ENCODE results near the gene R3HDM2.

Gene R3HDM2

DNA sequence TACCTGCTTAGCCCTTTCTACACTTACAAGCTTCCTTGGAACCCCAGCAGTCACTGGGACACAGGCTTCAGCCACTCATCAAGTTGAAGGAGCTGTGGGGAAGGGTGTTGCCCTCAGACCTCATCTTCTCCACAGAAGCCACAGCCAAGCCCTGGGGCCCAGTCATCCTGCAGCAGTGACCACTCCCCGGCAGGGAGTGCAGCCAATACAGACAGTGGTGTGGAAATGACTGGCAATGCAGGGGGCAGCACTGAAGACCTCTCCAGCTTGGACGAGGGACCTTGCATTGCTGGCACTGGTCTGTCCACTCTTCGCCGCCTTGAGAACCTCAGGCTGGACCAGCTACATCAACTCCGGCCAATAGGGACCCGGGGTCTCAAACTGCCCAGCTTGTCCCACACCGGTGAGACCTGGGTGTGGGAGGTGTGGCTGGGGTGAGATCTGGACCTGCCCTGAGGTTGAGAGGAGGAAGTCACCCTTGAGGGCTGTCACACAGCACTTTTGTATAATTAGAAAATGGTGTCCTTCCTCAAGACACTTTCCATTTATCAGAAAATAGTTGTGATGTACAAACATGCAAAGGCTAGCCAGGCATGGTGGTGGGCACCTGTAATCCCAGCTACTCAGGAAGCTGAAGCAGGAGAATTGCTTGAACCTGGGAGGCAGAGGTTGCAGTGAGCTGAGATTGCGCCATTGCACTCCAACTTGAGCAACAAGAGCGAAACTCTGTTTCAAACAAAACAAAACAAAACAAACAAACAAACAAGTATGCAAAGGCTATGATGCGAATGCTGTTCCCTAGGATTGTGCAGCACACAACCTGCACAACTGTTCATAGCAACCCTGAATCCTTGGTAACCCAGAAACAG, 38.7 kb upstream of the R3HDM2 start:
- Histone ChIP-seq H3K27ac (no peak overlapping the region), H3K4me3 (no peak overlapping the region)

DNA sequence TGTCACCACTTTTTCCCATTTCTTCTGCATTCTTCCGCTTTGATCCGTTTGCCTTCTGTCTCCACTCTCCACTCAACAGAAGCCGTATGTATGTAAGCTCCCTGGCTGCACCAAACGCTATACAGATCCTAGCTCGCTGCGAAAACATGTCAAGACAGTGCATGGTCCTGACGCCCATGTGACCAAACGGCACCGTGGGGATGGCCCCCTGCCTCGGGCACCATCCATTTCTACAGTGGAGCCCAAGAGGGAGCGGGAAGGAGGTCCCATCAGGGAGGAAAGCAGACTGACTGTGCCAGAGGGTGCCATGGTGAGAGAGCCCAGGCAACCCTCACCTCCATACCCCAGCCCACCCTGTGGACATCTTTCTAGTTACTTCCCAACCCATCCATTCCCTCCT, 37.1 kb upstream of the R3HDM2 start:
- H3K27ac ChIP-seq, result no peak overlapping the region
- H3K4me3 ChIP-seq, result no peak overlapping the region

DNA sequence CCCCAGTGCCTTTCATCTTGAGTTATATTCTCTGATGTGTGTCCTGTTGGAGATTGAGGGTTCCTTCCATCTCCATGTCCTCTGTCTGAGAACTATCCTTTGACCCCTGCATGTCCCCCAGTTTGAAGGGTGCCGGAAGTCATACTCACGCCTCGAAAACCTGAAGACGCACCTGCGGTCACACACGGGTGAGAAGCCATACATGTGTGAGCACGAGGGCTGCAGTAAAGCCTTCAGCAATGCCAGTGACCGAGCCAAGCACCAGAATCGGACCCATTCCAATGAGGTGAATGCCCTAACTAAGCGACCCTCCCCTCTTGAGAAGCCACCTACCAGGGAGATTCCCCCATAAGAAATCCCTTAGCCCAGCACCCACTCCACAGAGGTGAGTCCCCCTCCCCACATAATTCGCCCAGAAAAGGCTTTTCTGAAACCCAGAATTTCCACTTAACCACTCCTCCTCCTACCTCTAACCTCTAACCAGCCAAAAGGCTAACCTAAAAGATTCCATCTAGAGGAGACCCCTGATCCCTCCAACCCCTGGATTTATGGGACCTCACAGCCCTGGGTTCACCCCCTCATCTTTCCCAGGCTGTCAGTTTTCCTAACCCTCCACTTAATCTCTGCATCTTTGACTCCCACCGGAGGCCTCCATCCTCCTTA, 36.5 kb upstream of the R3HDM2 start:
- Histone ChIP-seq H3K4me3 (no peak overlapping the region), H3K27ac (no peak overlapping the region)

DNA sequence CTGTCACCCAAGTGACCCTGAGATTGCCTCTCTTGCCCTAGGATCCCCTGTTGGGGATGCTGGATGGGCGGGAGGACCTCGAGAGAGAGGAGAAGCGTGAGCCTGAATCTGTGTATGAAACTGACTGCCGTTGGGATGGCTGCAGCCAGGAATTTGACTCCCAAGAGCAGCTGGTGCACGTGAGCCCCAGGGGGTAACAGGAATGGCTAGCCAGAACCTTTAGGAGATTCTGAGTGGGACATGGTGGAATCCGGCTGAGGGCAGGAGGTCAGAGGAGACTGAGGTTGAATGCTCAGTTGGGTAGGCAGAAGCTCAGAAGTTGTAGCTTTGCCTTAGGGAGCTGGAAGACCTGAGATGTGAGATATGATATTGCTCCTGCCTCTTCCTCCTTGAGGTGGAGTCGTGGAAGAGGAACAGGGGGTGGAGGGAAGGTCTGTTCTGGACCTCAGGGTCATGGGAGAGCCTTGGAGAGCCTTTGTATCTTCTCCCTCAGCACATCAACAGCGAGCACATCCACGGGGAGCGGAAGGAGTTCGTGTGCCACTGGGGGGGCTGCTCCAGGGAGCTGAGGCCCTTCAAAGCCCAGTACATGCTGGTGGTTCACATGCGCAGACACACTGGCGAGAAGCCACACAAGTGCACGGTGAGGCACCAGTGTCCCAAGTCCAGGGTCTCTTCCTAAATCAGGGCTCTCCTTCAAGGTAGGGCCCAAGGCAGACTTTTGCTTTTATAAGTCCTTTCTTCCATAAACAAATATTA, 35.1 kb upstream of the R3HDM2 start:
- no peak overlapping the region for H3K27ac ChIP-seq
- H3K4me3 ChIP-seq, result no peak overlapping the region

DNA sequence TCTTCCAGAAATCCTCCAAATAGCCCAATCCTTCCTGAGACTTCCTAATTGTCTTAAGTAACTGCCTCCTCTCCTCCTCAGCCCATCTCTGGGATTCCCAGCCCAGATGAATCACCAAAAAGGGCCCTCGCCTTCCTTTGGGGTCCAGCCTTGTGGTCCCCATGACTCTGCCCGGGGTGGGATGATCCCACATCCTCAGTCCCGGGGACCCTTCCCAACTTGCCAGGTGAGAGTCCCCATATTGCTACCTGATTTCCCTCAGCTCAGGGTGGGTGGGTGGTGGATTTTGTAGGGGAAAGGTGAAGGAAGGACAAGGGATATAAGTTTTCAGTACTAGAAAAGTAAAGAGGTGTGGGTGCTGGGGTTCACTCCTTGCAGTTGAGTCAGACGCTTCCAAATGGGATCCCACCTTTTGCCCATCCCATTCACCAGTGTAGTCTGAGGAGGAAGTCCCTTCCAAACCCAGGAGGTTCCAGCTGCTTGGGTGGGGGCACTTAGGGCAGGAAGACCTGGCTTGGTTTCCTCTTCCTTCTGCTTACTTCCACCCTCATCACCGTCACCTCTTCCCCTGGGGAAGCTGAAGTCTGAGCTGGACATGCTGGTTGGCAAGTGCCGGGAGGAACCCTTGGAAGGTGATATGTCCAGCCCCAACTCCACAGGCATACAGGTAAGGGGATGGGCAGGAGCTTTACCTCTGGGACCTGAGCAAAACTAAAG, 34.3 kb upstream of the R3HDM2 start:
- H3K27ac ChIP-seq, result no peak overlapping the region
- no peak overlapping the region for H3K4me3 ChIP-seq

DNA sequence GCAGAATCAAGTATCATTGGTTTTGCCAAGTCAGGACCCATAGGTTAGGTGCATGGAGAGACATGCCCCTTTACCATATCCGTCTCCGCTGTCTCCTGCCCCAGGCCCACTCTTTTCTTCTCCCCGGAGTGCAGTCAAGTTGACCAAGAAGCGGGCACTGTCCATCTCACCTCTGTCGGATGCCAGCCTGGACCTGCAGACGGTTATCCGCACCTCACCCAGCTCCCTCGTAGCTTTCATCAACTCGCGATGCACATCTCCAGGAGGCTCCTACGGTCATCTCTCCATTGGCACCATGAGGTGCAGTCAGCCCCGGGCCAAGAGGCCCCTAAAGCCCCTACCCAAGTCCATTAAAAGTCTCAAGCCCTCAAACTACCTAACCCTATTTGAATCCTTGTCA, 33.7 kb upstream of the R3HDM2 start:
- no peak overlapping the region for H3K4me3 ChIP-seq
- H3K27ac ChIP-seq, result no peak overlapping the region

DNA sequence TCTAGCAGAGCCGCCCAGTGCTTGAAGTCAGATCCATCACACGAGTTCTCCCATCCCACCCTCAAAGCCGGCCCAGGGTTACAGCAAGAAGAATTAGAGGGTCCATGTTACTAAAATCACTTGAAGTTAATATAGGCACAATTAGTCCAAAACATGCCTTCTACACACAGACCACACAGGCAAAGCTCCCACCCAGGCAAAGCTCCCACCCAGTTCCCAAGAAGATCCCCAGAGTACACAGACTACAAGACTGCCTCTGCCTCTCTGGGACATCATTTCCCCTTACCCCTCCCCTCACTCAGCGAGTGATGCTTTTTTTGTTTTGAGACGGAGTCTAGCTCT, 32.0 kb upstream of the R3HDM2 start:
- peak overlapping the region in 3 of 21 experiments; percentile 42 to 92 (median 73) for H3K27ac ChIP-seq
- peak overlapping the region in 3 of 7 experiments; percentile 49 to 59 (median 58) for H3K4me3 ChIP-seq

DNA sequence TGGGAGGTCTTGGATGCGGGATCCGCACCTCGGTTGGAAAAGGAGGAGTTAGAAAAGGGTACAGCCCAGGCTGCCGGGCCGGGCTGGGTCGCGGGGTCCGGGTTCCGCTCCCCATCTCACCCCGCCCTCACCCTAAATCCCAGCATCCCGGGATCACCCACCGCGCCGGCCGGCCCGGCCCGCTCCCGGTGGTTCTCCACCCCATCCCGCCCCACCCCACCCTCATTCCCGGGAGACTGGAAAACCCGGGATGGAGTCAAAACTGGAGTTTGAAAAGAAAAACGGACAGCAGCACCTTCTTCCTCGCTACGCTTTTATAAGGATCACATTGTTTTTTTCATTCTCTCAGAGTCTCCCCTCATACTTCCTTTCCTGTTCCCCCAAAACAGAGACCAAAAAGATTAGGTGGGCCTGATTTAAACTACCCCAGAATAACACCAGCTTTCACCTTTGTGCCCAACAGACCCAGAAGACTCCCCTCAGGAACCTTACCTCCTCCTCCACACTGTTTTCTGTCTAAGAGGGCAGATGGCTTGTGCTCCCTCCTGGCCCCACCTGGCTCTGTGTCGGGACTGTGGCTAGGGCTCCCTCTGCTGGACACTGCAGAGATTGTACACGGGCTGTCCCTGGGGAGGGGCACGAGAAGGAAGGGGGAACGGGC, 31.5 kb upstream of the R3HDM2 start:
- Histone ChIP-seq H3K4me3 (peak overlapping the region; percentile 46 to 60 (median 49)), H3K27ac (peak overlapping the region in 18 of 21 experiments; percentile 11 to 92 (median 42))

DNA sequence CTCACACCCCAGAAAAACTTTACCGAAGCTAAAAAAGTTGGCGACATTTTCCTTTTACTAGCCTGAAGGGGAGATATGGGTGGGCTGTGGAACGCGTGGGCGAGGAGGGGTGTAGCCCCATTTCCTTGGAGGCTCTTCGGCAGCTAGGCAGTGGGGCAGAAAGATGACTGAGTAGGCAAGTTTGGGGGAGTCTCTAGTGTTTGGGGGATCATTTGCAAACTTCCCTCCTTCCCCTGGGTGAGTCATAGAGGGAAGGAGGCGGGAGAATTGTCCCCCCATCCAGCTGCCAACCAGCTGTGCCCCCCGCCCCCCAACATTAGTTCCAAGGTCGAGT, 31.0 kb upstream of the R3HDM2 start:
- Histone ChIP-seq H3K4me3 (peak overlapping the region; percentile 46 to 60 (median 49)), H3K27ac (peak overlapping the region in 18 of 21 experiments; percentile 11 to 92 (median 42))

DNA sequence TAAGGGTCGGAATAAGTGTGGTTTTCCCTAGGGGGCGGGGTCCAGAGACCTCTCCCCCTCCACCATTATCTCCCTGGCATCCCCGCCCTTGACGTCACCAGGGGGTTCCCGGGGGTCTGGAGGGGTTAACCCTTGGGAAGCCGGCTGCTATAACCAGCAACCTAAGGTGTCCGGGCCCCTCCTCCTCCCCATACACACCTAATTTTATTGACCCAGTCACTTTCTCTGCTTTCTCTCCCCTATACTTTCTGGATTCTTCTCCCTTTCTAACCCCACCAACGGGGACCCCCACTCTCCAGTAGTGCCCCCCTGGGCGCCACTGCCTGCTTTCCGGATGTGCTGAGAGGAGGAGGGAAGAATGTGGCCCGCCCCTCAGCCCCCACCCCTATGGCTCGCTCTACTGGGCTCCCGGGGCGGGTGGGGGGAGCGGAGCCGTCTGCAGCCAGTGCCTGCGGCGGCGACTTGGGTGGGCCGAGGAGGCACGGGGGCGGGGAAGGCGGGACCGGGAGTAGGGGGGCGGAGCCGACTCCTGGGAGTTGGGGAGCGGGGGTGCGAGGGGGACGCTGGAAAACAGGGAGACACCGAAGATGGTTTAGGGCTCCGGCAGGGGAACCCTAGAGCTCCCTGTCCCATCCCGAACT, 30.6 kb upstream of the R3HDM2 start:
- Histone ChIP-seq H3K27ac (peak overlapping the region in 16 of 21 experiments; percentile 14 to 92 (median 46)), H3K4me3 (peak overlapping the region; percentile 46 to 60 (median 49))

DNA sequence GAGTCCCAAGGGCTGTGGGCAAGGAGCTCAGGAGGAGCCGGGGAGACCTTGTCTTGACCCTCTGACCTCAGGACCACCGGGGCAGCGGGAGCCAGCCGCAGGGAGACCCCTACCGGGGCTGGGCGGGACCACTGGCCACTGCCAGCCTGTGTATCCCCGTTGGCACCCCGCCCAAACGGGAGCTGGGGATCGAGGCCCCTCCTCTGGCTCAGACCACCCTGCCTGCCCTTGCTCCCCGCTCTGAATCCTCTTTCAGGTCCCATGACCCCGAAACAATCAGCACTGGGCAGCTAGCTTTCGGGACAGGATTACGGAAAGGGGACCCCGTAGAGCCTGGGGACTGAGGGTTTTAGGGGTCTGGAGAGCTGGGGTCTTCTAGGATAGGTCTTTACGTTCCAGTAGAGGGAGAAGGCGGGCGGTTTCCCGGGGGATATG, 30.0 kb upstream of the R3HDM2 start:
- Histone ChIP-seq H3K27ac (peak overlapping the region in 9 of 21 experiments; percentile 2 to 92 (median 64)), H3K4me3 (peak overlapping the region; percentile 46 to 60 (median 49))

DNA sequence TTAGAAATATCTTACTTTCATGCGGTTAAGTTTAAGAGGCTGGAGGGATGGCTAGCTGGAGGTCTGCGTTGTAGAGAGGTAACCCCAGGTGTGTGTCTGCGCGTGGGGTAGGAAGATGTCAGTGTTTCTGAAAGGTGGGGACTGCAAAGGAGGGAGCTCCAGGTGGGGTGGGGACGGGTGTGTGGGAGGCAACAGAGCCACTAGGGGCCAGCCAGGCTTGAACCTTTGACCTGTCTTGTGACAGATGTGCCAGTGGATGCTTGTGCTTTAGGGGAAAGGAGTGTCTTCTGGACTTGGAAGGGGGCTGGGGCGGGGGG, 29.6 kb upstream of the R3HDM2 start:
- Histone ChIP-seq H3K27ac (peak overlapping the region in 8 of 21 experiments; percentile 42 to 92 (median 70)), H3K4me3 (peak overlapping the region in 6 of 7 experiments; percentile 44 to 60 (median 54))

DNA sequence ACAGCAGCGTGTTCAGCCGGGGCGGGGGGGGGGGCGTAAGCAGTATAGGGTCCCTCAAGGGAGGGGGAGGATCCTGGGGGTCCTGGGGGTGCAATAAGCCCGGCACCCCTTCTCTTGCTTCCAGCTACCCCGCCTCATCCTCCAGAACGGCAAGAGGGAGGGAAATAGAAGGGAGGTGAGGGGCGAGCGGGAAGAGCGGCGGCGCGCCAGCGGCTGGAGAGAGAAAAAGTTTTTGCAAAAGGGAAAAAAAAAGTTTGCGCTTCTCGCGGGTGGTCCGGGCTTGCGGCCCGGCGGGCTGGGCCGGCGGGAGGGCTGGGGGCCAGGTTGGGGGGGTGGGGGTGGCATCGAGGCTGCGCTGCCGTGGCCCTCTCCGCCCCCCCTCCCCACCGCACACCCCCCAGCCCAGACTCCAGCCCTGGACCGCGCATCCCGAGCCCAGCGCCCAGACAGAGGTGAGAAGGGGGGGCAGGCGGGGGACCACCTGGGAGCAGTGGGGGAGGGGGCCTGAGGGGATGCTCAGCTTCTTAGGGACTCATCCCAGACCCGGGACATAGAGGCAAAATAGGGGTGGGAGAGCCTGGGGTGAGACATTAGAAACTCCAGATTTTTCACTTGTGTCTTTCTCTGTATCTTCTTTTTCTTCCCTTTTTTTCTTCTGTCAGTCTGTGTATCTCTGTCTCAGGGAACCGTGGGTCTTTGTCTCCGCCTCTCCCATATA, 29.1 kb upstream of the R3HDM2 start, which contains the start of gene GLI1:
Gene GLI1, plus strand, starts transcription at position 36 of the 718 bp plus-strand sequence. CDS start 3,907 bp downstream, outside the sequence.
- Histone ChIP-seq H3K4me3 (peak within 1 kb of the TSS; percentile 44 to 60 (median 54)), H3K27ac (peak within 1 kb of the TSS; percentile 25 to 92 (median 75))

DNA sequence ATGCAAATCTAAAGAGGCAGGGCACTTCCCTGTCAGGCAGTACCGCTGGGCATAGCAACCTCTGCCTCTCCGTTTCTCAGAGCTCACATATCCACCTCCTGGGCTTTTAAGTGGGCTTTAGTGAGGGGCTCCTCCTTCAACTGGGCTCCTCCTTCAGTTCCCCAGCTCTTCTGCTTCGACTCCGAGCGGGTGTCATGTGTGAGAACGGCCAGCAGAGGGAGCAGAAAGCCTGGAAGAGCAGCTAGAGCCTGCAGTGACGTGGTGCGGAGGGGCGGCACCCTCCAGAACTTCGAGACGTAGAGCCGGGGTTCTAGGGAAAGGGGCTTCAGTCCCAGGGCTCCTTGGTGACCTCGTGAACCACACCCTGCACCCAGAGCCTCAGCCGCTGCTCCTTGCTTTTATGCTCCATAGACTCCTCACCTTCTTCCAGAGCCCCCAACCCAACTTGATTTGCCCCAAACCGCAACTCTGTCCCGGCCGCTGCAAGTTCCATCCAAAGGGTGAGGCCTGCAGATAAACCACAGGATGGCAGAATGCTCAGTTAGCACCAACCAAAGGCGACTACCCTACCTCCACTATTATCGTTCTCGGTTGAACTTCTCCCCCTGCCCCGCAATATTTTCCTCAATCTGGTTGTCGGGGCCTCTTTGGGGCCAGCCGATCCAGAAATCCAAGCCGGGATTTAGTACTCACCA, 28.4 kb upstream of the R3HDM2 start:
- Histone ChIP-seq H3K27ac (peak overlapping the region; percentile 25 to 92 (median 75)), H3K4me3 (peak overlapping the region; percentile 44 to 60 (median 54))

DNA sequence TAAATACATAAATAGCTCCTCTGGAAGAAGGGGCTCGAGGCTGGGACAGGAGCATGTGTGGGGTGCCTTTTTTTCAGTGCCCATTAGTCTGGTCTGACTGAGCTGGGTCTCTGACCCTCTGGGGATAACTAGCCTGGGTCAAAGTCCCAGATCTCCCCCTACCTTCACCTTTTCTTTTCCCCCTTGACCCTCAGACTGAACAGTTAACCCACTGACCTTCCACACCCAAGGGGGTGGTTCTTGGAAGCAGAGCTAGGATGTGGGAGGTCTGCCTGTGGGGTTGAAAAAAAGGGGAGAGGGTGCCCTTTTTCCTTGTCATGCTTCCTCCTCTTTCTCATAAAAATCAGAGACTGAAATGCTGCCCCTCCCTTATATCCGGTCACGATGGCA, 27.8 kb upstream of the R3HDM2 start:
- peak overlapping the region in 20 of 21 experiments; percentile 48 to 92 (median 76) for H3K27ac ChIP-seq
- peak overlapping the region; percentile 44 to 60 (median 54) for H3K4me3 ChIP-seq

DNA sequence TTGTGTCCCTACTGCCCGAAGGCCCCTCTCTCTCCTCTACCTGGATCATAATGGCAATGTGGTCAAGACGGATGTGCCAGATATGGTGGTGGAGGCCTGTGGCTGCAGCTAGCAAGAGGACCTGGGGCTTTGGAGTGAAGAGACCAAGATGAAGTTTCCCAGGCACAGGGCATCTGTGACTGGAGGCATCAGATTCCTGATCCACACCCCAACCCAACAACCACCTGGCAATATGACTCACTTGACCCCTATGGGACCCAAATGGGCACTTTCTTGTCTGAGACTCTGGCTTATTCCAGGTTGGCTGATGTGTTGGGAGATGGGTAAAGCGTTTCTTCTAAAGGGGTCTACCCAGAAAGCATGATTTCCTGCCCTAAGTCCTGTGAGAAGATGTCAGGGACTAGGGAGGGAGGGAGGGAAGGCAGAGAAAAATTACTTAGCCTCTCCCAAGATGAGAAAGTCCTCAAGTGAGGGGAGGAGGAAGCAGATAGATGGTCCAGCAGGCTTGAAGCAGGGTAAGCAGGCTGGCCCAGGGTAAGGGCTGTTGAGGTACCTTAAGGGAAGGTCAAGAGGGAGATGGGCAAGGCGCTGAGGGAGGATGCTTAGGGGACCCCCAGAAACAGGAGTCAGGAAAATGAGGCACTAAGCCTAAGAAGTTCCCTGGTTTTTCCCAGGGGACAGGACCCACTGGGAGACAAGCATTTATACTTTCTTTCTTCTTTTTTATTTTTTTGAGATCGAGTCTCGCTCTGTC, 26.1 kb upstream of the R3HDM2 start:
- Histone ChIP-seq H3K4me3 (no peak overlapping the region), H3K27ac (peak overlapping the region in 1 of 21 experiments; percentile 92)
